Renal pelvis (tissue), 4 donors: ENCODE results near the gene TJP2. TPM values are rescaled to one million over a fixed set of nuclear protein-coding genes. Genes with fewer than 3 reads are reported as not detected.

Source experiments
- DNase-seq: peaks from one replicate; pipeline ENCODE4 v3.0.0-alpha.2; 2013
- polyA plus RNA-seq, 3 donors: library from polyadenylated mRNA; unstranded; fragments of 120-200 nt; gene quantifications; one replicate each; pipeline ENCODE4 v1.2.1, GENCODE V29; 2013; ENCODE audit not compliant: insufficient read length in 3 of 3

TJP2 gene
- polyA plus RNA-seq, 3 donors: 78.1 to 104 (median 101) TPM

DNA sequence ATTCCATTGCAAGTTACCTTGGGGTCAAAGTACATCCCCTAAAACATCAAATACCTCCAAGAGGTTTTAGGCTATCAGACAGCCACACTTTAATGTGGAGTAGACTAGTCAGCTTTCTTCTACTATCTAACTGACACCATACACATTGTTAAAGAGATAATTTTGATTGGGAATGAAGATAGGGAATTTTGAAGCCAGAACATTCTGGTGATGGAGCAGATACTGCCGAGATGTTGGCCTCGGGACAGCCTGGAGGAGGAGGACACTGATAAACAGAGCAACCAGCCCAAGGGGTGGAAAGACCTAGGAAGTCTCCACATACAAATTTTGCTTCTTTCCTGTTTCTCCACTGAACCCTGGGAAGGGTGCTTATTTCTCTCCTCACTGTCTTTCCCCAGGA is 14.9 kb downstream of the TJP2 start:
- no peak for DNase-seq

DNA sequence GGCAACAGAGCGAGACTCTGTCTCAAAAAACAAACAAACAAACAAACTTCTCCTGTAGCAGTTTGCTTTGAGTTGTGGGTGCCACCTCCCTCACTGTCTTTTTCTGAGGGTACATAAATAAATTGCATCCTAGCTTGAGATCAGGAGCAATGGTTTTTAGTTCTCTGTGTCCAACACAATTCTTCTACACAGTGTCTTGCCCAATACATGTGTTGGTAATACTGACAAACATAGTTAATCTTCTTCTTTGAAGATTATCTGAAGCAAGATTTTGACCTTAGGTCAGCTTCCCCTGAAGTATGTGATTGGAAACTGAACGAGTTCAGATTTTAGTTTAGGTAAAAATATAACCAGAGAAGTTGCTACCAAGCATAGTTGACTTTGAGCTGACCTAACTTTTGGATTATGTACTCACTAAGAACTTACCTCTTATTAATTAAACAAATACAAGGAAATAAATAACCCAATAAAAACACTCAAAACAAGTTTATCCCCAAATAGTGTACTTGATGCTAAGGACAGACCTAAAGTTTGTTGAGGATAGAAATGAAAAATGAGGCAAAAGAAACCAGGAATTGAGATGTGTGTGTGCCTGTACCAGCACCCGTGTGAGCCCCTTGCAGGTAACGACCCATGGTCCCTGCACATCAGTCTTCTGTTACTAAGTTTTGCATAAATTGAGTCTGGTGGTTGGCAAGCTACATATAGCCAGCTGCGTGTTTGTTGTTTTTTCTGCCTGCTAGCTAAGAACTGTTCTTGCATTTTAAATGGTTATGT is 16.2 kb downstream of the TJP2 start:
- DNase-seq: no peak

DNA sequence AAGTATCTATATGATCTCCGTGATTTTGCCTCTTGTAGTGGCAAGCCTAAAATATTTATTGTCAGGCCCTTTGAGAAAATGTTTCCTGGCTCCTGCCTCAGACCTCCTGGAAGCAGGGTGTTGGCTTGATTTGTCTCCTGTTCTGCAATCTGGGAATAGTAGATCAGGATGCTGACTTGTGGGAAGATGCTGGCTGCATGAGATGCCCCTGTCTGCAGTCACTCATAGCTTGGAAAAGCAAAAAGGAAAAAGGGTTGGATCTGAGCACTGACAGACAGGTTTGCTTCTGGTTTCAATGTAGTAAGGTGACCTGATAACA is 16.7 kb downstream of the TJP2 start:
- no peak for DNase-seq

DNA sequence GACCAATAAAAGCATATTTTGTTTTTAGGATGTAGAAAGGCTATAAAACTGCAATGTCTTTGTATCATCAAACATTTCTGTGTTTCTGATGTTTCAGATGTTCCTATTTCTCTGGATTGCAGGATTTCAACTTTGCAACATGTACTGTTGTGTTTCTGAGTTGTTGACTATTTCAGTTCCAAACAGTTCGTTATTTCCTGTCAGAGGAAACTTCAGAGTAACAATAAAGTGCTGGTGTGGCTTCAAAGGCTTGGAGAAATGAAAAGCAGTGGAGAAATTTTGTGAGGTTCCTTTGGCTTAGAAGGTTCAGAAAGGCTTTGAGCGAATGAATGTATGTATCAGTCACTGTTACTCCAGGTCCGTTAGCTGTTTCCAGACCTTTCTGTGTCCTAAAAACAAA is 17.2 kb downstream of the TJP2 start:
- no peak for DNase-seq

DNA sequence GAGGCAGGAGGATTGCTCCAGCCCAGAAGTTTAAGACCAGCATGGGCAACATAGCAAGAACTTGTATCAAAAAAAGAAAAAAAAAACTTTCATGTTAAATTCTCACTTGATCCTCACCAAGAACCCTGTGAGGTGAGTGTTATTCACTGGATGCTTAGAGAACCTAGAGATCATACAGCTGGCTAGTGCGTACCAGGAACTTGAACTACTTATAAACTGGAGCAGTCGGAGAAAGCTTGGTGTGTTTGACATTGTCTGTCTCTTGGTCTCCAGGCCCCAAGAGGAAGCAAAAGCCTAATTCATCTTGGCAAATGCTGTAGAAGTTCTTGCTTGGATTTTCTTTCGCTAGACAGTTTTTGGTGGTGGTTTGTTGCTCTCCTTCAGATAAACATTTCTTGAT is 18.1 kb downstream of the TJP2 start:
- DNase-seq: no peak

DNA sequence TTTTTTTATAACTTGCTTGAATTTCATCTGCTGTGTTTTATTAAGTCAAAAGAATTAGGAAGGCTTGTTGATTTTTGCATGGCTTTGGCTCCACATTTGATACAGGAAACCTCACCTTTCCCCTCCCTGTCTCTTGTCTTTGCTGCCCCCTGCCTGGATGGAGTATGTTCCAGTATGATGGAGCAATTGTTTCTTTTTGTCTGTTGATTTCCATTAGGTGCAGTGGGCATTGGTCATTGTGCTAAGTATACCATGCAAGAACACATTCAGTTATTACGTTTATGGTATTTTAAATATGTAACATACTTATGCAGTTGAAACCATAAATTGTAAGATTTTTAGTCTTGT is 19.6 kb downstream of the TJP2 start:
- no peak for DNase-seq

DNA sequence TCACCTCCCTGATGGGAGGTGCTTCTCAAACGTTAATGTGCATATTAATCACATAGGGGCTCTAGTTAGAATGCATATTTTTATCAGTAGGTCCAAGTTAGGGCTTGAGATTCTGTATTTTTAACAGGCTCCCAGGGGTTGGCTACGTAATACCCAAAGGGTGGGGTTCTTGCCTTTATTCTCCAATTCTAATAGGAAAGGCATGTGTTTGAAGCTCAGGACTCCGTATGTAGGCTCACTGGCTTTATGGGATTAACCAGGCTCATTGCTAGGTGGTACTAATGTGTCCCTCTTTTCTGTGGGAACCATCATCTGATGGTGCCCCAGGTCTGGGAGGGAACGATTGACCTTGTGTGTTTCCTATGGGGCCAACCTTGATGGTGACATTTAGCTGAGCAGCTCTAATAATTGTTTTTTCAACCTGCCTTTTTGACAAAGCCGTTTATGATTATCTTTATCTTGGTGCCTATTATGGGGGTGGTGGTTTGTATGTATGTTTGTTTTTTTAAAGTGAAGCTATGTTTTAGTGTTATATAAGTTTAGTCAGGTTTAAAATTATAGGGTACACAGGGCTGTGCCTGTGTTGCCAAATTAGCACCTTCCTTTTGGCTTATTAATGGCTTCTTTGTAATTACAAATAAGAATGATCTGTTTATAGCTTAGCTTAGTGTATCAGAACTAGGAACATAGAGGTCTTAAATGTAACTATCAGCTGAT is 20.8 kb downstream of the TJP2 start:
- no peak for DNase-seq

DNA sequence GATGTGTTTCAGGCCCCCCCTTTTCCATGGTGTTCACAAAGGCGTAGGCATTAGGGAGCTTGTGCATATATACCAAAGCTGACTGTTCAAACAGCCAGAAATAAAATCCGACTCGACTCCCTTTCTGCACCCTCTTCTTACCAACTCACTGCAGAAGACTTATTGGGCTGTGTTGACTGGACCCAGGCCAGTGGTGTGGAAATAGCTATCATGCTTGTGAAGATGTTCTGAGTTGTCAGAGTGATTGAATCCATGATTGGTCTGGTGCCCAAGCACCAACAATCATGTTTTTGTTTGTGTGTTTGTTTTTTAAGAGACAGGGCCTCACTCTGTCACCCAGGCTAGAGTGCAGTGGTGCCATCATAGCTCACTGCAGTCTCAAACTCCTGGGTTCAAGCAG is 21.6 kb downstream of the TJP2 start:
- DNase-seq: no peak

DNA sequence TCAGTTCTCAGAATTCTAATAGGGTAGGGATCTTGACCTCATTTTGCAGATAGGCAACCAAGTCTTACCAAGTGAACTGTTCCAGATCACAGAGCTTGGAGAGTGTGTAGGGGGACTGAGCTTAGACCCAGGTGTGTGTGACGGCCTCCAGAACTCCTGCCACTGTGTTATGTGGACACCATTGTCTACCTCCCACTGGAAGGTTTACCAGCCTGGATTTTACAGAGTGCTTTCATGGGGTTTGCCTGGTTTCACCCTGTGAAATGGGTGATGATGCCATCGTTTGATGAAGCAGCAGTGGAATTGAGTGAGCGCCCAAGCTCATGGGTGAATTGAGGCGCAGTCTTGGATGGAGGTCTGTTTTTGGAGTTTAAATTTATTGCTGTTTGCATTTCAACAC is 23.6 kb downstream of the TJP2 start:
- DNase-seq: no peak

DNA sequence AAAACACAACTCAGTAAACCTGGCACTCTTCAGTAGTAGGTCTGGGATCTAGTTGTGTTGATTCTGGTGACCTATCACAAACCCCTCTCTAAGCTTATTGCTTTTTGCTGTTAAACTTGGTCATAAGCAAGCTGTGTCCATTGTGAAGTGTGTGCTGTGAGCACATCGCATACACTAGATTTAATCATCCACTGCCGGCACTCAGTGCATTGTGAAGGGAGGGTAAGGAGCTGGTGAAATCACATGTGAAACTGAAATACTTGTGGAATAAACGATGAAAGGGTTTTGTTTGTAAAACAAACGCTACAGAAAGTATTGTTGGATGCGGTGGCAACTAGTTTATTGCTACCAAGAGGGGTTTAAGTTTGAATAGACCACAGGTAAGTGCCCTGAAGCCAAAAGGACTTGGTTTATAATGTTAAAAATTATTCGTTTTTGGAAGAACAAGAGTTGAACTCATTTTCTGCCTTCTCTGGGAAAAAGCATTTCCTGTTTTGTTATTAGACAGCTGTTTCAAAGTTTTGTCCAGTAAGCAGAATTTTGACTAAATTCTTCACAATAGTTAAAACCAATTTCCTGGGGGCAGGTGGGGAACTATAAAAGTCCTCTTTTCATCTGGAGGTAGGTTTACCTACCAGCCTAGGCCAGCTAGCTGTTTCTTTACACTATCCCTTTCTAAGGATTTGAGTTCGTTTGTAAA is 24.6 kb downstream of the TJP2 start:
- no peak for DNase-seq

DNA sequence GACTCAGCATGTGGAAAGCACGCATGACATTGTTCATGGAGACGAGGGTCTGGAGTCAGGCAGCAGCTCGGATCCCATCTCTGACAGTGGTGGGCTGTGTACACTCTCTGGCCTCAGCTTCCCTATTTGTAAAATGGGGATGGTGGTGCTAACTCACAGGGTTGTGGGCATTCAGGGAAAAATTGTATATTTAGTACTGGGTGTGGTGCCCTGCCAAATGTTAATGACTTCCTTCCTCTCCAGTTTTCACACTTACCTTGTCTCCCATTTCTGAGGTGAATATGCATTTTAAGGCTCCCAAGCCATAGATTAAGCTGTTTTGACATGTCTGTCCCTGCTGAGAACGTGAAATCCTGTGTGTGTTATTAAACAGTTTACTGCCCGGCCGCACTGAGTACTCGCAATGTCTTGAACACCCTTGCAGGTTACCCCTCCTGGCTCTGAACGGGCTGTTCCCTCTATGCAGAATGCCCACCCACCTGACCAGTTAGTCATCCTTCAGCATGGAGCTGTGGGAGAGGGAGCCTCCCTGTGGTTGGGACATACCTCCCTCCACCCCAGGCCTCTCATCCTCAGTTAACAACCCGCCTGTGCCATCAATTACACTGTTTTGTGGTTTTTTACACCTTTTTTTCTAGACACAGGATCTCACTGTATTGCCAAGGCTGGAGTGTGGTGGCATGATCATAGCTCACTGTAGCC is 25.8 kb downstream of the TJP2 start:
- DNase-seq: no peak

DNA sequence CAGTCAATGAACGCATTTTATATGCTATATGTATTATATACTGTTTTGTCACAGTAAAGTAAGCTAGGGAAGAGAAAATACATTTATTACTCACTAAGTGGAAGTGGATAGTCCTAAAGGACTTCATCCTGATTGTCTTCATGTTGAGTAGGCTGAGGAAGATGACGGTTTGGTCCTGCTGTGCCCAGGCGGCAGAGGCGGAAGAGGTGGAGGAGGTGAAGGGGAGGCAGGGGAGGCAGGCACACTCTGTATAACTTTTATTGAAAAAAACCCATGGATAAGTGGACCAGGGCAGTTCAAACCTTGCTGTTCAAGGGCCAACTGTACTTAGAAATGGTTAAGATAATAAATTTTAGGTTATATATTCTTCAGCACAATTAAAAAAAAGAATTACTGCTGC is 28.5 kb downstream of the TJP2 start:
- no peak for DNase-seq

DNA sequence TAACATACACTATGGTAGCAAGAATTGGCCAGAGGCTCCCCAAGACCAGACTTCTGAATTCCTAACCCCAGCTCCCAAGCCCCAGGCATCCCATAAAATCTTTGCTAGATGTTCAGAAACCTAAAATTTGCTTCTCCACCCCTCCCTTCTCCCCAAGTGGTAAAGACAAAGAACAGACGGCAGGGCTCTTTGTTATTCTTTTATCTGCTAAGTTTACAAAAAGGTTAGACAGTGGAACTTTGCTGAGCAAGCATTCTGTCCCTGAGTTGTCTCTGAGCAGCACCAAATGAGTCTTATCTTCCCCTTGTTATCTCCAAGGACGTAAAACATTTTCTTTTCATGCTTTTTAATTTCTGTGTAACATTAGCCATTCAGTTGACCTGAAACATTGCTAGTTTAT is 30.2 kb downstream of the TJP2 start:
- no peak for DNase-seq

DNA sequence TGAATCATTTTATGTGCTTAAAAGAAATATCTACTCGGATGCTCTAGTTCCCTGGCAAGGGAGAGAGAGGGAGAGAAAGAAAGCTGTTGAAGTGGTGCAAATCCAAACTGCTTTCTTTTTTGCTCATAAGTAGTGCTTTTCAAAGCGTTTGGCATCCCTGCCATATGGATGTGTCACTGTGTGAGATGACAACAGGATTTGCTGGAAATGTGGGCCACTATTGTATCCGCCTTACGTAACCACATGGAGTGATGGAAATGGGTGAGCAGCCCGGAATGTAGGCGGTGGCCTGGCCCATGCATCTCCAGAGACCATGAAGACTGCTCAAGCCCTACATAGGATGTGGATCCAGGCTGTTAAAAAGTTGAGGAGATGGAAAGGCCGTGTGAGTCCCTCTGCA is 30.8 kb downstream of the TJP2 start:
- DNase-seq: no peak

DNA sequence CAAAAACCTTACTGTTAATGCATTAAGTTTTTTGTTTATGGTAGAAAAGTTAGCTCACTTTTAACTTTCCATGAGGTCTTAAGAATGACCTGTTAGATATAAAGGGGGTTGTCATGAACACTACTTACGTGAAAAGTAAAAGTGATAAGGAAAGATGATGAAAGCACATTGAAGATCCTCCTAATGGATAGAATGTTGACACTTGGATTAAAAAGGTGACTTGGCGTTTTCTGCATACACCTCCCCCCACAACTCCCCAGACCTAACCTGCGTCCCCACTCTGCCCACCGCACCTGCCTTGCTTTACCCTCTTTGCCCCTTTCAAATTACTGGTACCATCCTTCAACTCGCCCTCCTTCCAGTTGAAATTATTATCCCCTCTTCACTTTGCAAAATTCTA is 32.0 kb downstream of the TJP2 start:
- no peak for DNase-seq

DNA sequence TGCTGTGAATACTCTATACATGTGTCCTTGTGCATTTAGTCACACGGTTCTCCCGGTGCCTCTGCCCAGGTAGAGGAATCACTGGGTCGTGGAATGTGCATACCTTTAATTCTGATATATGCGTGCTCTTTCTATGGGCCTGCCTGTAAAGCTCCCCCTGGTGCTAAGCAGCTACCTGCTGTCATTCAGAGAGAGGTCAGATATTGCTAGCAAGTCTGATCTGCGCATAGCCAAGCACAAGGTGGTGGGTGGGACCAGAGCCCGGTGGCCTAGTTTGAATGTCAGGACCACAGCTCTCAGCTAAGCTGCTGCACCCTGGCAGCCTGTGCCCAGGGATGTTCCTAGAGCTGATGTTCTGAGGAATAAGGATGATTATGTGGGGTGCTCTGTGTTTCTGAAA is 33.4 kb downstream of the TJP2 start:
- no peak for DNase-seq

DNA sequence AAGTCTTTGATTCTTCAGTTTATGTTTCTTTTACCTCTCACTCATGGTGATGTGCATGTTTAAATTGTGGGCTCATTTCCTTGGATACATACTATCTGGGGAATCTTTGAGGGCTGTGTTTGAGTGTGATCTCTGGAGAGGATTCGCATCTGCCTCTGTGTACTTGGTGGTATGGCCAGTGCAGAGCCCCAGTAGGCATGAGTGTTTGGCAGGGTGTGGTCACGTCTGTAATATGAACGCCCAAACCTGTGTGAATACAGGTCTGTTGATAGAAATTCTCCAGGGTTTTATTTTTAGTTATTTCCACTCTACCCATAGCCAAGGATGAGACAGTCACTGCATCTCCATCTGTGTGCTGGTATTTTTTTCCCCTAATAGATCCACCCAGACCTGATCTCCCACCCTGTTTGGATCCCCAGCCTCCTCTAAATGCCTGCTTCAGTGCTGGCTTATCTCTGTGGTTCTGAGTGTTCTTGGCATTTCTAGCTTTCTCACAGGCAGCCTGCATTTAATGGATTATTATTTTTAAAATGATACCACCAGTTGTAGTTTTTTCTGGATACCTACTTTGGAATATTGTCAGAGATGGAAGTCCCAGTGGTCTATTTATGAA is 37.5 kb downstream of the TJP2 start:
- DNase-seq: no peak

DNA sequence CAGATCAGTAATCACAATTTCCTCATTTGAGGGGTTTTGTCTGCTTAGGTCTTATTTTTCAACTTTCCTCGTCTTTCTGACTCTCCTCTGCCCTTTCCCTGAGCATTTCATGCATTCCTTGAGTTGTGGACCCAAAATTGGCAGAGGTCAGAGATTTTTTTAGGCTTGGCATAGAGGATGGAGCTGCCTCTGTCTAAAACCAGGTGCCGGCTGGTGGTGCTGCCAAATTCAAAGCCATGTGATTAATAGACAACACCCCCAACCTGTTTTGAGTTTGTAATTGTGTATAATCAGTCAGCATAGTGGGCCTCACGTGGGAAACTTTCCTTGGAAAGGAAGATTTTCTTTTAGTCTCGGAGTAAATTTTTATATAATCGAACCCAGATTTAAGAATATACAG is 39.6 kb downstream of the TJP2 start:
- DNase-seq: no peak

DNA sequence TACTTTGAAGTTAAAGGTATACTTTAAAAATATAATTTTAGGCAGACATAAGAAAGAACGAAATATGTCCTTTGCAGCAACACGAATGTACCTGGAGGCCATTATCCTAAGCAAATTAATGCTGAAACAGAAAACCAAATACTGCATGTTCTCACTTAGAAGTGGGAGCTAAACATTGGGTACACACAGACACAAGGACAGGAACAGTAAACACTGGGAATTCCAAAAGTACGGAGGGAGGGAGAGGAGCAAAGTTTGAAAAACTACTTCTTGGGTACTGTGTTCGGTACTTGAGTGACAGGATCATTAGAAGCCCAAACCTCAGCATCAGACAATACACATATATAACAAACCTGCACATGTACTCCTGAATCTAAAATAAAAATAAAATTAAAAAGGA is 40.9 kb downstream of the TJP2 start:
- DNase-seq: no peak

DNA sequence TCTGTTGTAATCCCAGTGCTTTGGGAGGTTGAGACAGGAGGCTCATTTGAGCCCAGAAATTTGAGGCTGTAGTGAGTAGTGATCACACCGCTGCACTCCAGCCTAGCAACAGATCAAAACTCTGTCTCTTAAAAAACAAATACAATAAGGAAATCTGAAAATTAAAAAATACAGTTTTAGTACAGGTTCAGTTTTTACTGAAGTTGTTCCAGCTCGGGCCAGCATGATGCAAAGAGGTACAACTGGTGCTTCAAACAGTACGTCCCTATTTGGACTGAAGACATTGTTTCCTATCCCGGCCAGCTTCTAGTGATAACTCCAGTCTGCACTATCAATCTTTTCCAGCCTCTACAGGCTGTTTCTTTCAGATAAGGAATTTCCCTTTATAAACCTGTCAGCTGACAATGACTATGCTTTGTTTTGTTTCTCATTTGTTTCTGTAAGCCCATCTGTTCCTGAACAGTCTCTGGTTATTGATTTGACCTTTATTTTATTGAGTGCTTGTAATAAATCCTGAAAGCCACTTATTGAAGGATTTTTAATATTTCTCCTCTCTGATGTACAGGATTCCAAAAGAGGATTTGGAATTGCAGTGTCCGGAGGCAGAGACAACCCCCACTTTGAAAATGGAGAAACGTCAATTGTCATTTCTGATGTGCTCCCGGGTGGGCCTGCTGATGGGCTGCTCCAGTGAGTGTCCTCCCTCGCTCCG is 41.9 kb downstream of the TJP2 start:
- no peak for DNase-seq

DNA sequence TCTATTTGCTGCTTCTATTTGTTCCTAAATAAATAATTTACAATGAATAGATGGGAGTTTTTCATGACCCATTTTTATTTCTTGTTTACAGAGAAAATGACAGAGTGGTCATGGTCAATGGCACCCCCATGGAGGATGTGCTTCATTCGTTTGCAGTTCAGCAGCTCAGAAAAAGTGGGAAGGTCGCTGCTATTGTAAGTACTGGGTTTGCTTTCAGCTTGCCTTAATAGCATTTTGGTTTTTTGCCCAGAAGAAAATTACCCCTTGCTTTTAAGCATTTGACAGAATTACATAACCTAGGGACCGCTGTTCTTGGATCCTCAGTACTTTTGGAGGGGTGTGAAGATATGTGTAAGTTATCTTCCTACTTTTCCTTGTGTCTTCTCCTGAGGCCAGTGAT is 44.1 kb downstream of the TJP2 start:
- DNase-seq: no peak

DNA sequence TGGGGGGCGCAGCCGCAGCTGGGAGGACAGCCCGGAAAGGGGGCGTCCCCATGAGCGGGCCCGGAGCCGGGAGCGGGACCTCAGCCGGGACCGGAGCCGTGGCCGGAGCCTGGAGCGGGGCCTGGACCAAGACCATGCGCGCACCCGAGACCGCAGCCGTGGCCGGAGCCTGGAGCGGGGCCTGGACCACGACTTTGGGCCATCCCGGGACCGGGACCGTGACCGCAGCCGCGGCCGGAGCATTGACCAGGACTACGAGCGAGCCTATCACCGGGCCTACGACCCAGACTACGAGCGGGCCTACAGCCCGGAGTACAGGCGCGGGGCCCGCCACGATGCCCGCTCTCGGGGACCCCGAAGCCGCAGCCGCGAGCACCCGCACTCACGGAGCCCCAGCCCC is 47.0 kb downstream of the TJP2 start:
- no peak for DNase-seq
